ENCODE measurements around the gene SPINK1. TPM values are rescaled to one million over a fixed set of nuclear protein-coding genes. Genes with fewer than 3 reads are reported as not detected.

SPINK1 gene
- total RNA-seq, 2 experiments from 2014 or later: not detected

DNA sequence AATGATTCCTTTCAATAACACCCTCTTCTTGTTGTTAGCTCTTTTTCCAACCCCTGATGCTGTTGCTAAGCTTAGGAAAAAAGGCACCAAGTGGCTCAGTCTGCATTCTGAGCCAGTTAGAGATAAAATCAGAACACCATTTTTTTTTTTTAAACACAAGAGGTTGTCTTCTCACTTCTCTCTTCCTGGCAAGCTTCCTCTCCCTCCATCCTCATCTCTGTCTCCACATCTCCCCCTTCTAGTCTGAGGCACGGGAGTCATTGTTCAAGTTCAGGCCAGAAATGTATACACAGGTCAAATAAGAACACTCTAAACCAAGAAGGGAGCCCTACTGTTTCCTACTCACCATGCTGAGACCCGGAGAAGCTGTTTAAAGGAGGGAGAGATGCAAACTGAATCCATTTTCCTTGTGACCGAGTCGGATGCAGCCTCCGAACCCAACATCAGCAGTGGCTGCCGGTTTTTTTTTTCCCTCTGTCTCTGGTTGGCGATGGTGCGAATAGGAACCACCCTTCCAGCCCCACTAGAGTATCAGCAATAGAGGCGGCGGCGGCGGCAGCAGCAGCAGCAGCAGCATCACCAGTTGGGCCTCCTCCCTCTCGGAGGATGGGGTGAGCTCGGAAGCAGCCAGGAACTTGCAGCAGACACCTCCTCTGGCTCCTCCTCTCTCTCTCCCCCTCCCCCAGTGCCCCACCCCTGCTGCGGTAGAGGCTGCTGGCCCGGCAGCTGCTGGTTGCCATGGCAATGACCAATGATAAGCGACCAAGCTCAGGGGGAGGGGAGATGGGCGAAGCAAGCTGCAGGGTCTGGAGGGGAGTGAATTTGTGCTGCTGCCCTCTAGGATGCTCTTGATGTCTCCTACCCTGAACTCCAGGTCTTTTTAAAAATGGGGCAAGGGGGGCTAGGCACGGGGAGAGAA lies 49.1 kb downstream of the SPINK1 start, which contains the start of gene JAKMIP2:
Gene JAKMIP2 (minus strand): TSS at position 619 of the 919 bp plus-strand sequence. CDS start 110,922 bp downstream, outside the sequence.
- peaks cover 5% of the 10 kb centered on the region for H3K27me3 Mint-ChIP-seq
- no peaks in the 10 kb centered on the region for H3K36me3 Mint-ChIP-seq (ENCODE audit: low read depth)
- no peaks in the 10 kb centered on the region for H3K9me3 Mint-ChIP-seq
- DNase-seq: peak; percentile 93
- peaks cover 24% of the 10 kb centered on the region for H3K4me1 Mint-ChIP-seq
- peak within 1 kb of the TSS; percentile 93 for H3K4me3 Mint-ChIP-seq
- peak within 1 kb of the TSS; percentile 98 for H3K27ac Mint-ChIP-seq
- ChIA-PET POLR2A (interaction anchor here (0.6 kb wide), 3 partner anchors 35 to 568 kb away, joined by 3 to 7 read pairs (median 4); no protein-coding TSS in a partner anchor), CTCF (interaction anchor here (1.2 kb wide), 1 partner anchor 364 kb away, joined by 3 read pairs; no protein-coding TSS in a partner anchor)

DNA sequence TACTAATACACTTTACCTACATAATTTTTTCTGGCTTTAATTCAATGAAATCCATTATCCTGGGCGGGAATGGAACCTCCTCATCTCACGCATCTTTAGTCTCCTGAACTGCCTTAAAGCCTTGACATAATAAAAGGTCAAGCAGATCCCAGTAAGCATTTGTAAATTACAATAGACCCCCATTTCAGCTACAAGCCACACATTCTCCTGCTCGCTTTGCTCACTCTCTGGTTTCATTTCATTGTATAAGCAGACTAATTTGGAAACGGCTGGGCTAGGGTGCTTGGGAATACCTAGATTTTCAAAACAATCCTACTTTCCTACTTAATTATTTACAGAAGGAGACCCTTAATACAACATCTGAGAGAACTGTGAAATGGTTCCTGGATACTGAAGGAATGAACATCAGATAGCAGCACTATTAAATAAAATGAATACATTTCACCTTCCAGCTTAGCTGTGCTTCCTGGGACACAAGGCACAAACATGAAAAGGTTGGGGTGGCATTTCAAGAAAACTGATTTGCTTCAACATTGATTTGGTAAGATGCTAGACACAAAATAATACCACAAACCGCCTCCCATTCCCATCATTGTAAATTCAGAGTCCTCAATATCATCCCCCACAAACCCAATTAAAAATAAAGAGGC lies 50.4 kb downstream of the SPINK1 start:
- peaks cover 4% of the 10 kb centered on the region for H3K9me3 Mint-ChIP-seq
- H3K27me3 Mint-ChIP-seq: peaks cover 5% of the 10 kb centered on the region
- ChIA-PET POLR2A (no interaction called here), CTCF (no interaction called here)
- DNase-seq: no peak
- no peaks in the 10 kb centered on the region for H3K36me3 Mint-ChIP-seq (ENCODE audit: low read depth)
- H3K4me3 Mint-ChIP-seq: peak overlapping the region; percentile 93
- peaks cover 24% of the 10 kb centered on the region for H3K4me1 Mint-ChIP-seq
- peak overlapping the region; percentile 50 for H3K27ac Mint-ChIP-seq

DNA sequence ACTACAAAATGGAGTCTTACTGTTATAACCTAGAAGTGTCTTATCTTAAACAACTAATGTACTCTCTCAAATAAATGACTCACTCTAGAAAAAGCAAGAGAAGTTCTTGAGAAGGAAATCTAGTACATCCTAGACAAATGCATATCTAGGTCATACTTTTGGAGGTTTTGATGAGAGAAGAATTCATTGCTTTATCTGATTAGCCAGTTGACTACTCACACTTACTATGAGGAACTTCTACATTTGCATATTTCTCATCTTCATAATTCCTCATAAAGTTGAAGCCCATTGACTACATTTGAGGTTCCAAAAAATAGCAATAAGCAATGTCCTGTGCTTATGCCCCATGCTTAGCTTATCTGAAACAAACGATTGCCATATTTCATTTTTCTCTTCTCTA lies 51.8 kb downstream of the SPINK1 start:
- Mint-ChIP-seq H3K27ac (no peak overlapping the region), H3K9me3 (peaks cover 7% of the 10 kb centered on the region), H3K4me1 (peaks cover 24% of the 10 kb centered on the region), H3K36me3 (ENCODE audit: low read depth) (no peaks in the 10 kb centered on the region), H3K4me3 (no peak overlapping the region), H3K27me3 (peaks cover 4% of the 10 kb centered on the region)
- CTCF ChIA-PET: no interaction called here
- no peak for DNase-seq
- POLR2A ChIA-PET: no interaction called here

DNA sequence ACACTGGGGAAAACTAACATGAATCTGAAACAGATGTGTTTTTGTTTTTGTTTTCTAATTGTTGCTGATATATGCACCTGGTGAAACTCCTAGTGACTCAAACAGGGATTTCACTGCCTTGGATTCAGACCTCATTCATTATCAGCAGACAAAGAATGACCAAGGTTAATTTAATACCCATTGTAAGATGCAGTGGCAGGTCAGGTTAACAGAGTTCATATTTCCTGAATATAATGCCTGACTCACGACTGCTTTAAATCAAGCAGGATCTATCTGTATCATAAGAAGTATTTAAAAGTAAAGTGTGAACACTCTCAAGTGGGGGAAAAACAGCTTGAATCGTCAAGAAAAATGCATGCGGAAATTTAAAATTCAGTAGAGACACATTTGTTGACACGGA lies 54.5 kb downstream of the SPINK1 start:
- ChIA-PET CTCF (no interaction called here), POLR2A (no interaction called here)
- H3K4me1 Mint-ChIP-seq: peaks cover 17% of the 10 kb centered on the region

More for the DNA sequence above, 54.5 kb downstream of the SPINK1 start:
- Mint-ChIP-seq H3K4me3 (no peak overlapping the region), H3K36me3 (ENCODE audit: low read depth) (no peaks in the 10 kb centered on the region), H3K27me3 (no peaks in the 10 kb centered on the region), H3K27ac (no peak overlapping the region), H3K9me3 (peaks cover 7% of the 10 kb centered on the region)
- DNase-seq: no peak

Other genes with a start within 250 kb of the SPINK1 start
- gene JAKMIP2, start 48.9 kb downstream of the SPINK1 start, total RNA-seq: 1 to 10 TPM; 4.3 to 5.3 TPM
- gene SCGB3A2, start 47.0 kb upstream of the SPINK1 start, total RNA-seq: not detected
- gene C5orf46, start 74.9 kb upstream of the SPINK1 start, total RNA-seq: not detected
- gene SPINK5, start 232.3 kb upstream of the SPINK1 start, total RNA-seq: not detected

All from activated CD4-positive, alpha-beta T cell treated with anti-CD3 and anti-CD28 coated beads, Interleukin-2, amount 10 ng/mL, durations not matched to agents 7 days and 5 days (primary cell).